SKM-1 (cell line): Measurements from ENCODE around the gene IFNL2.

Experiments
- DNase-seq: peaks from one replicate; lab custom pipeline; 2025; ENCODE audit not compliant: unreplicated experiment; lab: John Stamatoyannopoulos, UW

IFNL2 gene

GRCh38 chr19:39316627-39317321, 48.6 kb downstream of the IFNL2 start:
- no peak for DNase-seq

GRCh38 chr19:39317476-39317875, 49.3 kb downstream of the IFNL2 start:
- no peak for DNase-seq

DNA sequence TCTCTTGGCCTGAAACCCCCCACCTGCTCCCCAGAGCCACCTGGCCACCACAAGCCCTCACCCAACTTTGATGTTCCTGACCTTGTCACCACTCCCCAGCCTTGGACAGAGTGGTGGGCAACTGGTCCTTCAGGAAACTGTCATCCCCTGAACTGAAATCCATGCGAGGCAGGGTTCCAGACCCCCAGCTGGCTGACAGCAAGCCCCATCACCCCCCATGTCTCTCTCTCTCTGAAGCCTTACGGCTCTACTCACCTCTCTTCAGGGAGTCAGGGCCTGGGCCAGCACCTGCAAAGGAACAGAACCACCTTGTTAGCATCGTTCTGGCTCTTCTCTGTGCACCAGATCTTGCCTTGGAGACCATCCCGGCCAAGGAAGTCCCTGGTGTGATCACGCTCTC, 49.9 kb downstream of the IFNL2 start:
- no peak for DNase-seq

DNA sequence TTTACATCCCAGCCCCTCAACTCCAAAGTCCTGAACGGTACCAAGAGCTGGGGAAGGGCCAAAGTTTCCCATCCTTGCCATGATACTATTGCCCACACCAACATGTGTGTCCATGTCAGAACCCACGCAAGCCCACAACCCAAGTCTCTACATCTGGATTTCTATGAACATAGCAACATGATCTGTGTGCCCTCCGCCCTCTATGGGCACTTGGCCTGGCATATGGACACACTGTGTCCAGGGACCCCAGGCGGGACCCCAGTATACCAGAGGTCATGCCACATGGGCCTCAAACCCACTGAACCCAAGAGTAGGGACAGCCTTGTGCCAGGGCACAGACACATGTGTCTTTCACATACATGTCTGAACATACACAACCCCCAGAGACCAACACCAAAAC, 50.5 kb downstream of the IFNL2 start:
- no peak for DNase-seq

DNA sequence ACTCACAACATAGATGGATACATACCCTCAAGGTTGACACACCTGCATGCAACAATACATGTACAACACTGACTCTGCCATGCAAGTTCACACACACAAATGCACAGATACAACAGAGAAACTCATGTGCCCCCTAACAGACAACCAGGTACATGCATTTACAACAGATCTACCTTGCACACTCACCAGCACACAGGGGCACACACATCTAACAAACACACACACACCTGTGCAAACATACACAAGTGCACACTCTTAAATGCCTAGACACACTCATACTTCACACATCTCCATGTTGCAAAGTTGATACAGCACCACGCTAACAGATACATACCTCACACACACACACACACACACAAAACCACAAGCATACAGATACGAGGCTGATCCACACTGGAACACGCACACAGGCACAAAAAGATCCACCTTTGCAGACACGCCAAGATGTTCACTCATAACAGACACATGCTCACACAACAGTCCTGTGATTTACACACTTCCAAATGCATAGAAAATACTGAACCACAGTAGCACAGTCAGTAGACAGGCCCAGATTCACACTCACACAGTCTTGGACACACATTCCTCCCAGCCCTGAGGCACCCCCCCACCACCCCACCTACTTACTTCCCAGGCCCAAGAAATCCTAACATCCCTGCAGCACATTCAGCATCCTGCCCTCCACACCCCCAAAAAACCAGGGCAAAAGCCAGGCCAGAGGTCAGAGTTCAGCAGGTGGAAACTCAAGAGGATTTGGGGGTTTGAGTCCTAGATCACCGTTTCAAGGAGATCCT, 51.1 kb downstream of the IFNL2 start:
- no peak for DNase-seq
